ENCODE data around the gene ERBB4. TPM values are rescaled to one million over a fixed set of nuclear protein-coding genes. Genes with fewer than 3 reads are reported as not detected.

ERBB4 gene
- total RNA-seq, 4 donors from 2014 or later: 0.16 to 12.7 (median 0.27) TPM; not detected in 1

DNA sequence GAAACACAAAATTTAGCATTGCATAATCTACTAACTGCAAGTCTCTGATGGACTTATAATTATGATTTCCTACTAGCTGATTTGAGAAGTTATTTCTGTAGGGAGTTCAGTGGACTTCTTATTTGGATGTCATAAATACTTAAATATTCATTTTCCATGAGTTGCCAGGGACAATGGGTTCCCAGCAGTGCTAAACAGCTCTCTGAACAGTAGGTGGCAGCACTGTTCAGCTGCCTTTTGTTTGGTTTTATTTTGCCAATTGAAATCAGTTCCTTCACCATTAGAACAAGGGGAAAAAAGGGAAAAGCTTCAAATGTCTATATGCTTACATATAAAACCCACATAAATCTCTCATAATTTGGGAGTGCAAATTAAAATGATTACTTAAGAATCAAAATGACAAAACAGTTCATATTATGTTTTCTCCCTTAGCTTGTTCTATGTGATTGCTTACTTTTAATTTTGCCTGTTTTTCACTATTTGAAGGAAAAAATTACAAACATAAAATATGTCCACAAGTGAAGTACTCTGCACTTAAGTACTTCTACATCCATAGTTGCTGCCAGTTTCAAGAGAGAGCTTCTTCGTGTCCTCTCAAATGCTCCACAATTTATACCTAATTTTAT is 1083.3 kb downstream of the ERBB4 start:
- no peak overlapping the region for H3K27ac ChIP-seq
- no peaks in the 10 kb centered on the region for H3K27me3 ChIP-seq
- H3K4me3 ChIP-seq: no peak overlapping the region
- WGBS, 2 donors (ENCODE audit: low coverage in 1 of 2): 82 to 83% methylated on average over 1 of the region's 1 CpG
- DNase-seq: peak; percentile 11
- no peaks in the 10 kb centered on the region for H3K36me3 ChIP-seq
- no peaks in the 10 kb centered on the region for H3K9me3 ChIP-seq
- no peaks in the 10 kb centered on the region for H3K4me1 ChIP-seq
- intact Hi-C loops (cut with DNase I; ENCODE audit: low total_unique reads) (no loop called here), in situ Hi-C loops (cut with MboI; ENCODE audit: low pct_ligation_motif_present in 1 of 4, low pct_unique_long_range_greater_than_20kb in 1 of 4, low sequenced_read_pairs in 3 of 4) (no loop called here)
- TF ChIP-seq, protein P1, sequence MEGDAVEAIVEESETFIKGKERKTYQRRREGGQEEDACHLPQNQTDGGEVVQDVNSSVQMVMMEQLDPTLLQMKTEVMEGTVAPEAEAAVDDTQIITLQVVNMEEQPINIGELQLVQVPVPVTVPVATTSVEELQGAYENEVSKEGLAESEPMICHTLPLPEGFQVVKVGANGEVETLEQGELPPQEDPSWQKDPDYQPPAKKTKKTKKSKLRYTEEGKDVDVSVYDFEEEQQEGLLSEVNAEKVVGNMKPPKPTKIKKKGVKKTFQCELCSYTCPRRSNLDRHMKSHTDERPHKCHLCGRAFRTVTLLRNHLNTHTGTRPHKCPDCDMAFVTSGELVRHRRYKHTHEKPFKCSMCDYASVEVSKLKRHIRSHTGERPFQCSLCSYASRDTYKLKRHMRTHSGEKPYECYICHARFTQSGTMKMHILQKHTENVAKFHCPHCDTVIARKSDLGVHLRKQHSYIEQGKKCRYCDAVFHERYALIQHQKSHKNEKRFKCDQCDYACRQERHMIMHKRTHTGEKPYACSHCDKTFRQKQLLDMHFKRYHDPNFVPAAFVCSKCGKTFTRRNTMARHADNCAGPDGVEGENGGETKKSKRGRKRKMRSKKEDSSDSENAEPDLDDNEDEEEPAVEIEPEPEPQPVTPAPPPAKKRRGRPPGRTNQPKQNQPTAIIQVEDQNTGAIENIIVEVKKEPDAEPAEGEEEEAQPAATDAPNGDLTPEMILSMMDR (IDR thresholded peaks at IDR 0.05): peak; percentile 45 to 83 (median 74)
- TF ChIP-seq EP300 (IDR thresholded peaks at IDR 0.05; ENCODE audit: low read depth): no peak
- no peak for TF ChIP-seq POLR2A (IDR thresholded peaks at IDR 0.05)

DNA sequence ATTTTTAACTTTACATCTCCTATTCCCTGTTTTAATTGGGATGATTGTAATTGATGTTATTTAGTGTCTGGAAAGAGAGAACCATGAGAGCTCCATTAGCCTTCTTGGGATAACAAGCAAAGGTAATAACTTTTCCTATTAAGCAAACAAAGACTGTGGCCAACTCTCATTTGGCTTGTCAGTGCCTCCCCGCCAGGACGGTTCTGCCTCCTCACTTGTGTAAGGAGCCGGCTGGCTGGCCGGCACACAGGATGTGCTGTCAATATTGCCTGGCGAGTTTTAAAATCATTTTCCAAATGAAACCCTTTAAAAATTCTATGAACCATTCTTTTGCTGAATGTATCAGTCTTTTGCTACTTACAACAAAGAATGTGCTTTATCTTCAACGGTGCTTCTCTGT is 1083.9 kb downstream of the ERBB4 start:
- Histone ChIP-seq H3K4me3 (no peak overlapping the region), H3K27ac (no peak overlapping the region), H3K9me3 (no peaks in the 10 kb centered on the region), H3K27me3 (no peaks in the 10 kb centered on the region), H3K36me3 (no peaks in the 10 kb centered on the region), H3K4me1 (no peaks in the 10 kb centered on the region)
- in situ Hi-C loops (cut with MboI; ENCODE audit: low pct_ligation_motif_present in 1 of 4, low pct_unique_long_range_greater_than_20kb in 1 of 4, low sequenced_read_pairs in 3 of 4) (no loop called here), intact Hi-C loops (cut with DNase I; ENCODE audit: low total_unique reads) (no loop called here)
- no peak for TF ChIP-seq POLR2A (IDR thresholded peaks at IDR 0.05)
- TF ChIP-seq POLR2AphosphoS5 (IDR thresholded peaks at IDR 0.05): no peak
- TF ChIP-seq, protein P1 (IDR thresholded peaks at IDR 0.05): no peak
- TF ChIP-seq EP300 (IDR thresholded peaks at IDR 0.05; ENCODE audit: low read depth): no peak
- no peak for DNase-seq
- WGBS, 2 donors (ENCODE audit: low coverage in 1 of 2): 23 to 41% methylated on average over 4 to 6 of the region's 6 CpGs

DNA sequence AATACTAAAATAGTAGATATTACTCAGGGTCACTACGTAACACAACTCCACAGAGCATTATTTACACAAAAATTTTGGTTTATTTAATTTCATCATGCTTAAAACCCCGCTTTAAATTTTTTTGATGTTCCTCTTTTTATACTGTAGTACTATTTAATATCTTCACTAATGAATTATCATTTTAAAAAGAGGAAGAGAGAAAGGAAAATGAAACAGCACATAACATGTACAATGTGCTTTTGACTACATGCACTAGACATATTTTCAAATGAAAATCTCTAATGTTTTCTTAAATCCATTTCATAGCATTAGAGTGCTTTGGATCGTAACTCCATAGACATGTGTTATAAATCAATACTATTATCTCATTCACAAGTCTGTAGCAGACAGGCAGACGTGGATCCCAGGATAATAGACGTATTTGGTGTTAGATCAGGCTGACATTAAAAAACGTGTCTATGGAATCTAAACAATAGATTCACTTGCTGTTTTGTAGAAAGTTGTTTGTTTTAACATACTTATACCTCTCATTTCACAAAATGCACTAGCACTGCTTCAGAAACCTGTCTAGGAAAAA is 1085.2 kb downstream of the ERBB4 start:
- no peak overlapping the region for H3K4me3 ChIP-seq
- H3K27ac ChIP-seq: no peak overlapping the region
- in situ Hi-C loops (cut with MboI; ENCODE audit: low pct_ligation_motif_present in 1 of 4, low pct_unique_long_range_greater_than_20kb in 1 of 4, low sequenced_read_pairs in 3 of 4): no loop called here
- DNase-seq: no peak
- H3K4me1 ChIP-seq: no peaks in the 10 kb centered on the region
- WGBS, 2 donors (ENCODE audit: low coverage in 1 of 2): 43 to 45% methylated on average over 6 of the region's 6 CpGs
- intact Hi-C loops (cut with DNase I; ENCODE audit: low total_unique reads): no loop called here
- TF ChIP-seq, protein P1 (IDR thresholded peaks at IDR 0.05): no peak
- TF ChIP-seq EP300 (IDR thresholded peaks at IDR 0.05; ENCODE audit: low read depth) (no peak), POLR2AphosphoS5 (IDR thresholded peaks at IDR 0.05) (no peak), POLR2A (IDR thresholded peaks at IDR 0.05) (no peak)
- no peaks in the 10 kb centered on the region for H3K36me3 ChIP-seq
- H3K27me3 ChIP-seq: no peaks in the 10 kb centered on the region
- H3K9me3 ChIP-seq: no peaks in the 10 kb centered on the region

DNA sequence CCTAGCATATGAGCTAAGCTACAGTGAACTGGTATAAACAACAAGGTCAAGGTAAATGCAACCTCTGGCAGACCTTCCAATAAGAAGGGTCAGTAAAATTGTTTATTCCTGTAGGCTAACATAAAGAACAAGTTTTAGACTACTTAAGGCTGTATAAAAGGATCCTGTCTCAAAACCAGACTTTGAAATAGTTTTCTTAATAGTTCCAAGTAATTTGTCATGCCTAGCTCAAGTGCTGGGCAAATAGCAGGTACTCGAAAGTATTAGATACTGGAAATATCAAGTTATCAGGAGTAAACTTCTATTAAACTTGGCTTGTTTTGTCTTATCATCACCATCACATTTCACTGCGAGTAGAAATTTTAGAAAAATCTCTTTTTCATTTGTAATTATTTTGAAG is 1087.0 kb downstream of the ERBB4 start:
- DNase-seq: no peak
- 80 to 92% methylated on average over 2 of the region's 2 CpGs for WGBS, 2 donors (ENCODE audit: low coverage in 1 of 2)
- Histone ChIP-seq H3K4me3 (no peak overlapping the region), H3K27me3 (no peaks in the 10 kb centered on the region), H3K36me3 (no peaks in the 10 kb centered on the region), H3K27ac (no peak overlapping the region), H3K4me1 (no peaks in the 10 kb centered on the region), H3K9me3 (no peaks in the 10 kb centered on the region)
- intact Hi-C loops (cut with DNase I; ENCODE audit: low total_unique reads) (no loop called here), in situ Hi-C loops (cut with MboI; ENCODE audit: low pct_ligation_motif_present in 1 of 4, low pct_unique_long_range_greater_than_20kb in 1 of 4, low sequenced_read_pairs in 3 of 4) (no loop called here)
- TF ChIP-seq POLR2A (IDR thresholded peaks at IDR 0.05) (no peak), POLR2AphosphoS5 (IDR thresholded peaks at IDR 0.05) (no peak), EP300 (IDR thresholded peaks at IDR 0.05; ENCODE audit: low read depth) (no peak)
- TF ChIP-seq, protein P1 (IDR thresholded peaks at IDR 0.05): no peak

Data from transverse colon (tissue), 4 donors.